Dendritic cell treated with granulocyte-macrophage colony-stimulating factor and Interleukin-4, amounts not matched to agents 40 ng/mL and 50 ng/mL, for 4 days (primary cell): ENCODE data around the gene TXNRD2.
A peak's percentile ranks its signal among the peaks of the same experiment; 100 is the strongest.

Experiments used
- H3K27ac Mint-ChIP-seq: one replicate; pipeline ENCODE4 v1.8.0; 2022; ENCODE audit warnings: mild to moderate bottlenecking, mixed read lengths
- H3K27me3 Mint-ChIP-seq: one replicate; pipeline ENCODE4 v1.8.0; 2022; ENCODE audit warnings: mild to moderate bottlenecking, mixed read lengths
- H3K36me3 Mint-ChIP-seq: one replicate; pipeline ENCODE4 v1.8.0; 2022; ENCODE audit warnings: low read depth, mixed read lengths
- H3K4me1 Mint-ChIP-seq: one replicate; pipeline ENCODE4 v1.8.0; 2022; ENCODE audit warnings: low read depth, mixed read lengths
- H3K4me3 Mint-ChIP-seq: one replicate; pipeline ENCODE4 v1.8.0; 2022; ENCODE audit warnings: mild to moderate bottlenecking, moderate library complexity, mixed read lengths
- H3K9me3 Mint-ChIP-seq: one replicate; pipeline ENCODE4 v1.8.0; 2022; ENCODE audit warnings: mixed read lengths
- intact Hi-C: fragments of 100-400 bp; cut with micrococcal nuclease; formaldehyde crosslinking; loops from one replicate; pipeline ENCODE4 v1.15.0; 2022

The TXNRD2 gene

DNA sequence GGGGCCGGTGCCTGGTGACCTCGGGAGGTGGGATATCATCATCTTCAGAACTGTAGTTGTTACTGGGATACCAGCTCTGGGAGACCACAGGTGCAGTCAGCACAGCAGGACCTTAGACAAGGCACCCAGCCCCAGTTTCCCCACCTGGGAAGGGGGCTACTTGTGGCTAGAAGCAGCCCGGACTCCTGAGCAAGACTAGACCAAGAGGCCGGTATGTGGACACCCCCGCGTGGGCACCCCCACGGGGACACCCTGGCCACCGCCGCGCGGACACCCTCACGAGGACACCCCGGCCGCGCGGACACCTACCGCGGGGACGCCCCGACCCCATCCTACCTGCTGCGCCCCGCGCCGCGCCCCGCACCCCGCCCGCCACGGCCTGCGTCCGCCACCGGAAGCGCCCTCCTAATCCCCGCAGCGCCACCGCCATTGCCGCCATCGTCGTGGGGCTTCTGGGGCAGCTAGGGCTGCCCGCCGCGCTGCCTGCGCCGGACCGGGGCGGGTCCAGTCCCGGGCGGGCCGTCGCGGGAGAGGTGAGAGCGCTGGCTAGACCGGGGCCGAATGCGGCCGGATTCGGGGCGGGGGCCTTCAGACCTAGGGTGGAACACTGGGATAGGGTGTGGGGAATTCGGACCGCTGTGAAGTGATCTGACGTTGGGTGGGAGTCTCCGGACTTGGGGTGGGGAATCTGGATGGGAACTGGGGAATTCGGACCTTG, at the start of gene TXNRD2, which contains the start of gene COMT:
Gene TXNRD2, minus strand, starts transcription at position 454 of the 718 bp plus-strand sequence. Its CDS starts 15 bp downstream, at position 439.
Gene COMT, plus strand, starts transcription at position 408 of the 718 bp plus-strand sequence. CDS start 20,755 bp downstream, outside the sequence.
- peaks cover 5% of the 10 kb centered on the region for H3K9me3 Mint-ChIP-seq
- H3K27me3 Mint-ChIP-seq, result no peaks in the 10 kb centered on the region
- intact Hi-C loops, result no loop called here
- peak within 1 kb of the TSS; percentile 91 for H3K4me3 Mint-ChIP-seq
- H3K27ac Mint-ChIP-seq, result peak within 1 kb of the TSS; percentile 99
- H3K4me1 Mint-ChIP-seq, result peaks cover 72% of the 10 kb centered on the region
- H3K36me3 Mint-ChIP-seq, result peaks cover 27% of the 10 kb centered on the region

DNA sequence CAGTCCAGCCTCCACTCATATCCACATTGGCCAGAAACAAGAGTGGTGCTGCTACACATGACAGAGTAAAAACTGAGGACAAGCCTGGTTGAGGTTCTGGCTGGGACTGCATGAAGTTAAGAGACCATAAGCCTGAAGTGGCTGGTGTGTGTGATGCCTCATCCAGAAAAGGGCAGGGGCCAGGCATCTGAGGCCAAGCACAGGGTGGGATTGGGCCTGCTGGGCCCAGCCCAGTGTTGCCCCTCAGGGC, 49.7 kb upstream of the TXNRD2 start:
- H3K36me3 Mint-ChIP-seq, result no peaks in the 10 kb centered on the region
- no peaks in the 10 kb centered on the region for H3K9me3 Mint-ChIP-seq
- no peak overlapping the region for H3K27ac Mint-ChIP-seq
- peaks cover 5% of the 10 kb centered on the region for H3K27me3 Mint-ChIP-seq
- peaks cover 3% of the 10 kb centered on the region for H3K4me1 Mint-ChIP-seq
- intact Hi-C loops, result no loop called here
- H3K4me3 Mint-ChIP-seq, result no peak overlapping the region

DNA sequence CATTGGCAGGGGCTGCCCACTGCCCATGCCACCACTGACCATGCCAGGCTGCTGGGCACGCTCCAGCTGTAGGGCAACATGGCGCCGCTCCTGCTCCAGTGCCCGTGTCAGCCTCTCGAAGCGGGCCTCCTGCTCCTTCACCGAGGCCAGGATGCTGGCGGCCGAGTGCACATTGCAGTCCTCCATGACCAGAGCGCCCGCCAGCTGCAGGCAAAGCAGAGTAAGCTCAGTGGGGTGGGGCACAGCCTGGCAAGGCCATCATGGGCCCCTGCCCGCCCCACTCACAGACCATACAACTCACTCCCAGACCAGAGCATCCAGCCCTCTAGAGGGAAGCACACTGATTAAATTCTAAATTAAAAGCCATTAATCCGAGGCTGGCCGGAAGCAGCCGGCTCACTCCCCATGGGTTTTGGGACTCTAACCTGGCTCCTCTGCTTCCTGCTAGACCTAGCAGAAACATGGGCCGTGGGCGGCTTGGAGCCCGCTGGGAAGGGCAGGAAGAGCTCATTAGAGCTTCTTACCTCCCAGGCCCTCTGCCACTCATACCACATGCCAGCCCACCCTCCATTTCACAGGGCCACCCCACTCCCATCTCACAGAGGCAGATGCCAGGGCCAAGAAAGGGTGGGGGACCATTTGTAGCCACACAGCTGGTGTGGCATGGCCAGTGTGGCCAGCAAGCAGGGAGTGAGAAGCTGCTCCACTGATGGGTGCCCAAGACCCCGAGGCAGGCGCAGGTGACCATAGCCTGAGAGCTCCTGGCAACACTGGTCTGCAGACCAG, 49.2 kb upstream of the TXNRD2 start:
- no peaks in the 10 kb centered on the region for H3K9me3 Mint-ChIP-seq
- no peak overlapping the region for H3K27ac Mint-ChIP-seq
- intact Hi-C loops, result no loop called here

DNA sequence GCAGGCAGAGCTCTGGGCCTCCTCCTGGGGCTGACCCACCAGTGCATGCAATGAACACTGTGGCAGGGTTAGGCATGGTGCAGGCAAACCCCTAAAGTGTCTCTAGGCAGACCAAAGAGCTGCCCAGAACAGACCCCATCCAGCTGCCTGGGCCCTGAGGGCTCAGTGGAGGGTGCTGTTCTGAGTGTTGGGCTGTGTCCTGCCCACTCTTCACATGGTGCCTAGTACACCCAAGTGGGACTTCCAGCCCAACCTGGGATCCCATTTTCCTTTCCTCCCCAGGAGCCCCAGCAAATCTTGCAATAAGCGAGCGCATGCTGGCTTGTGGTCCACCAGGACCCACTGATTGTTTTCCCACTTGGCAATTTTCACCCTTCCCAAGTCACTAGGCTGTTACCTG, 48.6 kb upstream of the TXNRD2 start:
- Mint-ChIP-seq H3K27me3 (peaks cover 15% of the 10 kb centered on the region), H3K36me3 (no peaks in the 10 kb centered on the region), H3K4me1 (peaks cover 14% of the 10 kb centered on the region), H3K4me3 (no peak overlapping the region), H3K9me3 (no peaks in the 10 kb centered on the region), H3K27ac (no peak overlapping the region)
- intact Hi-C loops, result no loop called here

More for the DNA sequence above, 49.2 kb upstream of the TXNRD2 start:
- Mint-ChIP-seq H3K27me3 (peaks cover 10% of the 10 kb centered on the region), H3K4me1 (peaks cover 8% of the 10 kb centered on the region), H3K4me3 (no peak overlapping the region), H3K36me3 (no peaks in the 10 kb centered on the region)

DNA sequence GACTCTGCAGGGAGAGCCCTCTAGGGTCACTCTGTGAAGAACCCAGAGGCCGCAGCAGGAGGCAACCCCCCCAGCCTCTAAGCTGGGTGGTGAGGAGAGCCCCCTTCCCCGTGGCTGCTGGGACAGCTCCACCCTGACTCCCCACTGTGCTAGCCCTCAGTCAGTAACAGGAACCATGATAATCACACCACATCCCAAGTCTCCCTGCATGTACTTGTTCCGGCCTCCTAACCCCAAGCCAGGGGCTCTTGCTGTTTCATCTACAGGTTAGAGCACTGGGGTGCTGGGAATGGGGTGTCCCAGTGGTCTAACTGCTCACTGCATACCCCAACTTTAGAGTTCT, 48.1 kb upstream of the TXNRD2 start:
- no peaks in the 10 kb centered on the region for H3K9me3 Mint-ChIP-seq
- H3K27ac Mint-ChIP-seq, result no peak overlapping the region
- no peaks in the 10 kb centered on the region for H3K36me3 Mint-ChIP-seq
- H3K4me1 Mint-ChIP-seq, result peaks cover 19% of the 10 kb centered on the region
- H3K27me3 Mint-ChIP-seq, result peaks cover 18% of the 10 kb centered on the region
- intact Hi-C loops, result no loop called here
- H3K4me3 Mint-ChIP-seq, result no peak overlapping the region

DNA sequence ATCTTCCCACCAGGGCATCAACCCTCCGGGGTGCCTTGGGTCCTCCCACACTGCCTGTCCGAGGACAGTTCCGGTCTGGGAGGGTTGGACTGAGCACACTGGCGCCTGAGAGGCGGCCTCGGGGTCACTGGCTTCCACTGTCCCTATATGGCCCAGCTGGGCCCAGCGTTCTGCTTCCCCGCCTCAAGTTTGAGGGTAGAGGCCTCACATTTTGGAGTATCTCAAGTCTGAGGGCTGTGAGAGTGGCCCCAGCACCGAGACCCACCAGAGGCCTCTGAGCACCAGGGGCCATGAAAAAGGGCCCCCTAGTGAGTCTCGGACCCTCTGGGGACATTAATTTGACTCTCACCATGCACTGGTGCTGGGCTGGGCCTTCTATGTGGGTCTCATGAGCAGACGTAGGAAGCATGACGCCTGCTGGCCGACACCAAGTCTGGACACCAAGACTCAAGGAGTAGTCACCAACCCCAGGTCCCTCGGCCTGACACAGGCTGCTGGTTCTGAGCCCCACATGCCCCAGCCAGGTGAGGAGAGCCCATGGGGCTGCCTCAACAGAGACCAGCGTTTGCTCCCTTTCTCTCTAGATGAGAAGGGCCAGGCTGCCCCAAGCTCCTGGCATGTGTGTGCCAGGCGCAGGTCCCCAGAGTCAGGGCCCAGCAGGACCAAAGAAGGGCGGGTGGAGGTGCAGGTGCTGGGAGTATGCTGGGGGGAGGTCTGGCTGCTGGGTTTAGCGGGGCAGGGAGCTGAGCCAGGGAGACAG, 47.5 kb upstream of the TXNRD2 start:
- no peaks in the 10 kb centered on the region for H3K36me3 Mint-ChIP-seq
- H3K4me3 Mint-ChIP-seq, result no peak overlapping the region
- H3K4me1 Mint-ChIP-seq, result peaks cover 19% of the 10 kb centered on the region
- intact Hi-C loops, result no loop called here
- H3K27me3 Mint-ChIP-seq, result peaks cover 18% of the 10 kb centered on the region
- no peaks in the 10 kb centered on the region for H3K9me3 Mint-ChIP-seq
- no peak overlapping the region for H3K27ac Mint-ChIP-seq

DNA sequence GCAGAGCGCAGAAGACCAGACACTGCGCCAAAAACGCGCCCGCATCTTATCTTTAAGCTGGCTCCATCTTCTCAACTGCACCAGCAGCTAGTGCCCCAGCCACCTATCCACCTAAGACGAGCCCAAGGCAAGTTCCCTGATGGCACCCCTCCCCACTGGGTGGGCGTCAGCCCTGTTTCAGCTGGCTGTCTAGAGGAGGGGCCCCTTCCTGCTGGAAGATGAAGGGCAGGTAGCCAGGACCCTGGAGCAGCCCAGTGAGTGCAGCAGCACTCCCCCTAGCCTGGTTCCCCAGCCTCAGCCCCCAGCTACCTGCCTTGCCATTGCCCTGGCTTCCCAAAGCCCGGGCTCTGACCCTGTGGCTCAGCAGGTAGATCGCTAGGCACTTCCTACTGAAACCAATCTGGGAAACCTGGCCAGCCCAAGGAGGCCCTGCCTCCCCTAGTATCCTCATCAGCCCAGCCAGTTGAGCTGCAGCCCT, 46.8 kb upstream of the TXNRD2 start:
- H3K36me3 Mint-ChIP-seq, result no peaks in the 10 kb centered on the region
- H3K27ac Mint-ChIP-seq, result no peak overlapping the region
- no peaks in the 10 kb centered on the region for H3K9me3 Mint-ChIP-seq
- H3K27me3 Mint-ChIP-seq, result peaks cover 18% of the 10 kb centered on the region
- intact Hi-C loops, result no loop called here
- no peak overlapping the region for H3K4me3 Mint-ChIP-seq
- peaks cover 19% of the 10 kb centered on the region for H3K4me1 Mint-ChIP-seq

DNA sequence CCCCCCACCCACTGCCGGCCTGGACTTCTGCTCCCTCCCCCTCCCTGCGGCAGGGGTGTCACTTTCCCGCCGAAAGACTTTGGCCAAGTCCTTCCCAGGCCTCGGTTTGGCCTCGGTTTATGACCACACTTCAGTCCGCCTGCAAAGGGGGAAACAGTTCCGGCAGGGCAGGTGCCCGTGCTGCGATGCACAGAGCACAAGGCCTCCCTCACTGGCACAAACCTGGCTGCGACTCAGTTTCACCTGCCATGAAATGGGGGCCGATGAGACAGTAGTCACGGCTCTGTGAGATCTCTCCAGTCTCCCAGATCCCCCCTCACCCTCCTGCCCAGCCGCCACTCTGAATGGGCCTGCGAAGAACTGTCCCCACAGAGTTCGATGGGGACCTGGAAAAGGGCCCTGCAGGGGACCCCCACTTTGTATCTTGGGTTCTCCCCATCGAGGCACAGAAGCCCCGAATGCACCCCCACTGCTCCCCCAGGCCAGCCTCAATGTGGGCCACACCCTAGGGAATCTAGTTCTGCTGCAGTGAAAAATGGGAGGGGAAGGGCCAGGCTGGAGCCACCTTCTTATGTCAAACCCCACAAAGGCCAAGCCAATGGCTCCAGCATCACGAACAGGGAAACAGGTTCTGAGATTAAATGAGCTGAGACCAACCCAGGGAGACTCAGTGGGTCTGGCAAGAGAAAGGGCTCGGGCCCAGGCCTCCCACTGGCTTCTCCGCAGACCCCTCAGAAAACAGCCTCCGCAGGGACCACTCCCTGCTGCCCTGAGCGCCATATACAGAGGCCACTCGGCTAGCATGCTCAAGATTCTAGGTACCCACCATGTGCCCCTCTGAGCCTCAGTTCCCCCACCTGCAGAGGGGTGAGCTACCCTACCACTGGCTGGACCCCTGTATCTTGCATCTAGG, 46.0 kb upstream of the TXNRD2 start:
- H3K36me3 Mint-ChIP-seq, result no peaks in the 10 kb centered on the region
- intact Hi-C loops, result no loop called here
- H3K4me1 Mint-ChIP-seq, result peaks cover 19% of the 10 kb centered on the region
- peak overlapping the region; percentile 40 for H3K4me3 Mint-ChIP-seq
- H3K27me3 Mint-ChIP-seq, result peaks cover 18% of the 10 kb centered on the region
- H3K9me3 Mint-ChIP-seq, result no peaks in the 10 kb centered on the region
- H3K27ac Mint-ChIP-seq, result no peak overlapping the region

DNA sequence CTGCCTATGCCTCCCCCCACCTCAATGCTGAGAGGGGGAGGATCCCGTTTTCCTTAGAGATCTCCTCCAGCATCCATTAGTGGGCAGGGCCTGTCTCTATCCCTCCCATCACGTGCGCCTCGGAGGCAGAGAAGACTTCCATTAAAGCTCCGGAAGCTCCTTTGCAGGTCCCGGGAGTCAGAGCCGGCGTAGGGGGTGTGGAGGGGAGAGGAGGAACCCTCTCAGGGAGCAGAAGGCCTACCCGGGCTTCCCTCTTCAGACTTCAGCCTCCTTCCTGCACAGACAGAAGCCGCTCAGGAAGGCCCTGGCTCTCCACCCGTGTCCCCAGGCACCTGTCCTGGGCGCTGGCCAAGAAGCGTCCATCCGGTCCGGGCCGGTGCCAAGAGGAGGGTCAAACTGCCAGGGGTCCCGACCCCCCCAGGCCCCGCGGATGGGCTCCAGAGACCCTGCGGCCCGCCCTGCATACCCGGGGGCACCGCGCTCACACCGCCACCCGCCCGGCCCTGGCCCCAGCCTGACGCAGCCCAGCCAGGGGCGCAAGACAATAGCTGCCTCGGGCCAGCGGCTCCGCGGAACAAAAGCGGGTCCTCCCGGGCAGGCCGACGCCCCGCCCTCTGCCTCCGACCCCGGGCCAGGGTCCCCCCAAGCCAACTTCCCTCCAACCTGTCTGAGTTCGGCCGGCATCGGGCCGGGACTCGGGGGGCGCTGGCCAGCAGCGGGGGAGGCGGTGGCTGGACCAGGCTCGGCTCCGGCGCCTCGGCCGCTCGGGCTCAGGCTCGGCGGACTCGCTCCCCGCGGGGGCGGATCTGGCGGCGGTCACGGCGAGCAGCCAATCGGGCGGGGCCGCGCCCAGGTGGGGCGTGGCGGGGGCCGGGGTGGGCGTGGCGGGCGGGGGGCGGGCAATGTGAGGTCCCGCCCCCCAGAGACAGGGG, 45.1 kb upstream of the TXNRD2 start:
- H3K4me3 Mint-ChIP-seq, result peak overlapping the region; percentile 75
- peaks cover 5% of the 10 kb centered on the region for H3K36me3 Mint-ChIP-seq
- H3K27me3 Mint-ChIP-seq, result peaks cover 18% of the 10 kb centered on the region
- intact Hi-C loops, result no loop called here
- peak overlapping the region; percentile 51 for H3K27ac Mint-ChIP-seq
- H3K4me1 Mint-ChIP-seq, result peaks cover 19% of the 10 kb centered on the region
- no peaks in the 10 kb centered on the region for H3K9me3 Mint-ChIP-seq

DNA sequence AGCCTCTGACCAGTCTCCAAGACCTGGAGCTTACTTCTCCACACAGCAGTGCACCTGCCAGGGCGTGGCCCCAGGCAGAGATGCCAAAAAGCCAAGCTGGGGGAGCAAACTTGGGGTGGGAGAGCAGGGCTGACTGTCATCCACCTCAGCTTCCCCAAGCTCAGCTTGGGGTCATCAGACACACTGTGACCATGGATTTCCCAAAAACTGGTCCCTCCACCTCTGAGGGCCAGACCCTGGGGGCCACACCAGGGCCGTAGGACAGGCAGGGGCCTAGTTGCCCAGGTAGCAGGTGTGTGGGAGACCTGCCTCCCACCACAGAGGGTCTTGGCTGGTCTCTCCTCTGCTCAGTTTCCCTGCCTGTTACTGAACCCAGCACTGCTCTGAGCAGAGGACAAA, 44.4 kb upstream of the TXNRD2 start:
- intact Hi-C loops, result no loop called here
- H3K9me3 Mint-ChIP-seq, result no peaks in the 10 kb centered on the region

DNA sequence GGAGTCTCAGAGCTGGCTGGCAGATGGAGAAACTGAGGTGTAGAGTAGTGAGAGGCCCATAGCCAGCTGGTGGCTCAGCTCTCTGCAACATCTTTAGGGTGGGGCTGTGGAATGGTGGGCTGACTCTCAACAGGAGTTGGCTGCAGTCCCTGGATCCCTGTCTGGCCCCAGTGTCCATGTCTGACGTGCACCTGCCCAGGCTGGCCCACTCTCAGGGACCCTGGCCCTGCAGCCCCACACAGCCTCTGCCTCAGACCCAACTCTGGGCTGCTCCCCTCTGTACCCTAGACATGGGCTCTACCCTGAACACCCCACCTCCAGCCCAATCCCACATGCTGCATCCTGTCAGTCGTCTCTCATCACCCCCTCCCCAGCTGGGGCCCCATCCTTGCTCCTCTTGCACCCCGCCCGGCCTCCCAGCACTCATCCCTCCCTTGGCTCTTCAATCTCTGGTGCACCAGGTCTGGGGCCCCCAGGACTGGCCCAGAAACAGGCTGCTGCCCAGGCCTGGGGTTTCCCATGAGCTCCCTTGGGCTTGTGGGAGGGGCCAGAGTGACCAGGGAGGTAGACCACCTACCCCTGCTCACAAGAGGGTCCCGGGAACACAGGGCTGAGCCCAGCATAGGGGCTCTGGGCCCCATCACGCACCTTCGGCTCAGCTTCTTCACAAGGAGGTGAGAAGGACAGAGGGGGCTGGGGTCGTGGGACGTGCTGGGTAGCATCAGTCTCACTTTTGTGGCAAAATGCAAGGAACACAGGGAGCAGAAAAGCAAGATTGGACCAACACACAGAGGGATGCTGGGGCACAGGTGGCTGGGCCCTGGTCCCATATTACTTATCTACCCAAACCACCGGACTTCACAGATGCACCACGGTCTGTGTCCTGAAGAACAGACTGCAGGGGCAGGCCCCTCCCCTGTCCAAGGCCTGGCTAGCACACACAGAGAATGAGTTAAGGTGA, 43.5 kb upstream of the TXNRD2 start:
- peaks cover 19% of the 10 kb centered on the region for H3K4me1 Mint-ChIP-seq
- no peaks in the 10 kb centered on the region for H3K9me3 Mint-ChIP-seq
- H3K27me3 Mint-ChIP-seq, result peaks cover 16% of the 10 kb centered on the region
- H3K27ac Mint-ChIP-seq, result no peak overlapping the region
- H3K36me3 Mint-ChIP-seq, result peaks cover 13% of the 10 kb centered on the region
- no peak overlapping the region for H3K4me3 Mint-ChIP-seq
- intact Hi-C loops, result no loop called here

More for the DNA sequence above, 44.4 kb upstream of the TXNRD2 start:
- H3K27ac Mint-ChIP-seq, result no peak overlapping the region
- peaks cover 16% of the 10 kb centered on the region for H3K27me3 Mint-ChIP-seq
- H3K36me3 Mint-ChIP-seq, result peaks cover 11% of the 10 kb centered on the region
- peak overlapping the region; percentile 75 for H3K4me3 Mint-ChIP-seq
- H3K4me1 Mint-ChIP-seq, result peaks cover 19% of the 10 kb centered on the region
